NCI-H2196 treated with DMSO at 0.1 percent for 48 hours (cell line): Measurements from ENCODE around the gene KCNH1.

Source experiments
- DNase-seq: peaks from one replicate; lab custom pipeline; 2025; ENCODE audit not compliant: unreplicated experiment; lab: John Stamatoyannopoulos, UW

Gene KCNH1

DNA sequence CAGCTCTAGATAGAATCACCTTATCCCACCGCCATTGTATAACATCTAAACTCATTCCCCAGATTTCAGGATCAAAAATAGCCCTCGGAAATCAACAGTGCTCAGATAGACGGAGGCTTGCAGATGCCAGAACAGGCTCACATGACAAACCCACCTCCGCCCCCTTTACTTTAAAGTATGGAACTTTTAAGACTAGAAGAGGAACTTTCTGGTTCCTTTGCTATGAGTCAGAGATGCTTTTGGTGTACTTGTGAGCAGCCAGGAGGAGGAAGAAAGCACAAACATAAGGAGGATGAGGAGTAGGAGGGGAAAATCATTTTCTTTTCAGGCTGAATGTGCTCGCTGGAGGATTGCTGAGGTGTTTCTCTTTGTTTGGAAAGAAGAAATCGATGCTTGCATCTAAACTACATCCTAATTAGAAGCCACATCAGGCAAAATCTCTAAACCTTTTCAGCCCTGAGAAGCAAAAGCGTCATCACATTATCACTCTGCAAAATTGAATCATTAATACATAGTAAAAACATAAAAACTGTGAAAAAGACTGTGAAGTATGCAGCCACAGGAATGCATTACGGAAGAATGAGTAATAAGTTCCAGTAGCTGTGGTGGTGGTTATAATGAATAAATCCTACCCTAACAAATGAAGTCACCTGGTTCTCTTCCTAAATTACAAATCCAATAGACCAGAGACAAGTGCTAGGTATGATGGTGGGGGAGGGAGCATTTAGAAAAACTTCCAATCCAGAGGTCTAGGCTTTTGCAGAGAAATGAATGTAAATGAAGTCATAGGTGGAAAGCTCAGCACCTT lies 251.3 kb downstream of the KCNH1 start:
- no peak for DNase-seq

DNA sequence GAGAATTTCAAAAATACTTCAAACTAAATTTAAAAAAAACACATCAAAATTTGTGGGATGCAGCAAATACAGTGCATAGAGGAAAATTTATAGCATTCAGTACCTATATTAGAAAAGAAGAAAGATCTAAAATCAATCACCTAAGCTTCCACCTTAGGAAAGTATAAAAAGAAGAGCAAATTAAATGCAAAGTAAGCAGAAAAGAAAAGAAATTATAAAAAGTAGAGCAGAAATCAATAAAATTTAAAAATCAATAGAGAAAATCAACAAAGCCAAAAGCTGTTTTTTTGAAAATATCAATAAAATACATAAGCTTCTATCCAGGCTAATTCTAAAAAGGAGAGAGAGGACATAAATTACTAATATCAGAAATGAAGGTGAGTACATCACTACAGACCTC lies 255.4 kb downstream of the KCNH1 start:
- no peak for DNase-seq

- no peak for DNase-seq
Observed at GRCh38 chr1:210876275-210876674, 257.7 kb downstream of the KCNH1 start.

GRCh38 chr1:210866532-210866931 lies 267.4 kb downstream of the KCNH1 start:
- no peak for DNase-seq

- no peak for DNase-seq
Observed at GRCh38 chr1:210857705-210858104, 276.2 kb downstream of the KCNH1 start.

DNA sequence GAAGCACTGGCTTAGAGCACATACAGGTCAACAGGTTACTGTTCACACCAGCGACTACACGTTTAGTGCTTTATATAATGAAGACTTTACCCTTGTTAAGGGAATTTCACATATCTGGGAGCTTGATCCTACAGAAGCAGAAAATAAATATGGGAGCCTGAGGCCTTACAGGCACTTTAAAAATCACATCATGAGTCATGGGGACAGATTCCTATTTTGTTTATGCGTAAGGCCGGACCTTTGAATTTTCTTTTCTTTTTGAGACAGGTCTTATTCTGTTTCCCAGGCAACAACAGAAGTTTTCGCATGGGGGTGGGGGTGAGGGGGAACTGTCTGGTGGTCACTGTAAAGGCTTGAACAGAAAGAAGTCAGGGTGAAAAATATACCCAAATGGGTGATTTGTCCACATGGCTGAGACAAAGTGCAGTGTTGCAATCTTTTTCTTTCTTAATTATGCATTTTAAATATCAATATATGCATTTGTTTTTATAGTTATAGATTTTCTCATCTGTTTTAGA lies 276.7 kb downstream of the KCNH1 start:
- no peak for DNase-seq

- DNase-seq = no peak
Observed at GRCh38 chr1:210855440-210855839, 278.5 kb downstream of the KCNH1 start.

GRCh38 chr1:210853276-210853675 lies 280.7 kb downstream of the KCNH1 start:
- no peak for DNase-seq

- DNase-seq = no peak
Observed at GRCh38 chr1:210850556-210850955, 283.4 kb downstream of the KCNH1 start.

DNA sequence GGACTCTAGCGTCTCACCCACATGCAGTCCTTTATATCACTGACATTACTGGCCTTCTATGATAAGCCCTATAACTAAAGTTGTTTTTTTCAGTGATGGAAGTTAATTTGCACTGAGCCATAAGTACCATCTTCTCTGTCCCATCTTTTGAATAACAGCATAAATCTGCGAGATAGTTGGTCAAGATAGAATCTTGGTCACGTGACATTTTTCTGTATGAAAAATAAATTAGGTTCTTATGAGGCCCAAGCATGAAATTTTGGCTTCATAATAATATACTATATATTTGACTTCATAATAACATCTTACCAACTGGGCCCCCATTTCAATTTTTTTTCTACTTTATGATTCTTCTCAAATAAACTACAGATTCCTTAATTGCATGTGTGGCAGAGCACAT lies 285.5 kb downstream of the KCNH1 start:
- DNase-seq = no peak

DNA sequence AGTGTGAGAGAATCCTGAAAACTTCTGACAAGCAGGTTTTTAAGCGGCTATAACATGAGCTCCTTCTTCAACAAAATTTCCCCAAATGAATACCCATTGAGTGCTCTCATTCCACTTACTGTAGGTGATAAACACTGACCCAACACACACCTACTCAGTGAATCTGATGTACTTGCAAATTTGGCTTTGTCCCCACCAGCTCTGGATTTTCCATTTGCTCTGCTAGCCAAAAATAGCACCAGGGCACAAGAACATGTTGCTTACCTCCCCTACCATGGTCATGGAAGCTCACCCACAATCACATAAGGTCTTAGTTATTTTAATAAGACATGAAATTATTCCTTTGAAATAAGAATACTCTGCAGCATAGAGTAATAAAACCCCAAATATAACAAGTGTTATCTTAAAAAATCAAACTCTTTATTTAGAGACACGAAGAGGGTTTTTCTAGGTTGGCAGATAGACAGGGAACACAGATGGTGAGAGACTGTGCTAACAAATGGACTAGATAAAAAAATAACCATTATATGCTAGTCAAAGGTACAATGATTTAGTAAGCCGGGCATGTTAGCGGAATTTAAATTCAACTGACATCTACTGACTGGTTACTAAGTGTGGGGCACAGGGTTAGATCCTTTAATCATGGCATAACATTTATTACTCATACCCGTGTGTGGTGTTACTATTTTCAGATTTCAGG lies 291.9 kb downstream of the KCNH1 start:
- DNase-seq = no peak

DNA sequence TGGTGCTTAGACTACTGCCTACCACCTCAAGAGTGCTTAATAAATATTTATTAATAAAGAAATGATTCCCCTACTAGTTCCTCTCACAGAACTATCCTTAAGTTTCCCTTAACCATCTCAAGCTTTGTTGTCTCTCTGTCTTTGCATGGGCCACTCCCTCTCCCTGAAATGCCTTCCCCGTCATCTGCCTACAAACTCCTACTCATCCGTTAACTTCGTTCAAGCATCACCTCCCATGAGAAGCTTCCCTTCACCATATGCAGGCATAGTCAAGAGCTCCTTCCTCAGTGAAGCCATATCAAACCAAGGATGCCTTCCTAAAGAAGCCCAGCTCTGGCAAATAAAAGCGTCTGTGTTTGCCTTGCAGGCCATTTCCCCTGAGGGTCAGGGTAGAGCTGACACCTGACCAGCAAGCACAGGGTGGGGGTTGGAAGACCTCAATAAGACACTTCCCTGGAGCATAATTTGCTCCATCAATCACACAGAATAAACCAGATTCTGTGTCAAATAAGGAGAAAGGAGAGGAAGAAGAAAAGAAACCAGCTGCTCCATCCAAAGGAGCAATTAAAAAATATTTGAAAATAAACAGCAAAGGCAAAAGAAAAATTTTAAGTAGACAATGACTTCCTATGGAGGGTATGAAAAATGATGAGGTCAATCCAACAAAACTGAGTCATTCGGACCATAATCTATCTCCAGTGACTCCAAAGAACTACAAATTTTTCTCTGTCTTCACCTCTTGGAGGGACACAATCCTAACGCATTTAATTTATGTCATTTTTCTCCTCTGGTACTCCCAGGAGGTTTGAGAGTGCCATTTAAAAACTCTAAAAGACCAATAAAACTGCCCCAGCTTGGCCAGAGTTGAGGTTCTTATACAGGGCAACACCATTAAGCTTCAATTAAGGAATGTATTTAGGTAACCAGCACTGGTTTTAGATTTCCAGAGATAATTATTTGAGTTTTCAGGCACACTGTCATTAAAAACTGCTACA lies 303.6 kb downstream of the KCNH1 start:
- no peak for DNase-seq

DNA sequence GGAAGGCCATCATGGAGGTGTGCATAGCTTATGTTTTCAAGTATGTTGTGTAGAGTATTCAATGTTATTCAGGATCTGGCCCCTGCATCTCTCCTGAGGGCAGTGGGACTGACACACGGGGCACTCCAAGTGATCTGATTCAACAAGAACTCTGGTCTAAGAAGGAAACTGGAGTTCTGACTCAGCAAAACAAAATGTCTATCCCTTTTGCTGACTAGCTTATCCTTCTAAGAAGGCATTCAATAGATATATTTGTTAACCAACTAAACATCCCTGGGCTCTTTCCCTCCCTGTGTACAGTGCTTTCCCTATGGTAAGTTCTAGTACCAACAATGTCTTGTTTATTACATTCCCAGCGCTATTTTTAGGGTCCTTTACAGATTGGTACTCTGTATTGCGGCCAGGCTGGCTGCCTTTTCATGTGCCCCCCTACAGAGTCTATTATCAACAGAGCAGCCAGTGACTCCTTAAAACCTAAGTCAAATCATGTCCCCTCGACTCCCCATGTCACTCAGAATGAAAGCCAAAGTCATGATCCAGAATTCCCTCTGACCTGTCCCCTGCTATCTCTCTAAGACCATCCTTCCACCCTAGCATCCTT lies 304.9 kb downstream of the KCNH1 start:
- no peak for DNase-seq

DNA sequence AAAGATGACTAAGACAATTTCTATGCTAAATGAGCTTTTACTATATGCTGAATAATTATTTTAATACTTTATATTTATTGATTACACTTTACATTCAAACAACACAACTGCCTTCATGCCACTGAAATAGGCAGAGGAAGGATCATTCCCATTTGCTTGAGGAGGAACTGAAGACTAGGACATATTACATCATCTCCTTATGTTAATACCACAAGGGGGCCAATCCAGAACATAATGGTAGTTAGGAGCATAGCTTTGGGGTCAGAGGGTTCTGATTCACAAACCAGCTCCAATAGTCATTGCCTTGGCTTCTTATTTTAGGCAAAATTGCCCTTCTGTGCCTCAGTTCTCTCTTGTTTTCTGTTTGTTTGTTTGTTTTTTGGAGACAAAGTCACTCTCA lies 306.5 kb downstream of the KCNH1 start:
- no peak for DNase-seq

- DNase-seq = no peak
Observed at GRCh38 chr1:210826686-210827085, 307.3 kb downstream of the KCNH1 start.

- DNase-seq = no peak
Observed at GRCh38 chr1:210822932-210823331, 311.0 kb downstream of the KCNH1 start.

GRCh38 chr1:210822241-210822640 lies 311.7 kb downstream of the KCNH1 start:
- DNase-seq = no peak

DNA sequence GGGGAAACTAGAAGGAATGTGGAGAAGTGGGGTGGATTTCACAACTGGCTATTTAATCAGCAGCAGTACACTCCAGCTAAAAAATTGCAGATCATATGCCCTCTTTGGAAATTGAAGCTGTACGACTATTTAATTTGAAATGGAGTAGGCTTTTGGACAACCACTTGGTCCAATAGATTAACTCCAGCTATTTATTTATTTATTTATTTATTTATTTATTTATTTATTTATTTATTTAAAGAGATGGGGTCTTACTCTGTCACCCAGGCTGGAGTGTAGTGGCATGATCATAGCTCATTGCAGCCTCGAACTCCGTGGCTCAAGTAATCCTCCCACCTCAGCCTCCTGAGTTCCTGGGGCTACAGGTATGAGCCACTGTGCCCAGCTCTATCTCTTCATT lies 312.3 kb downstream of the KCNH1 start:
- no peak for DNase-seq

GRCh38 chr1:210819266-210819665 lies 314.7 kb downstream of the KCNH1 start:
- no peak for DNase-seq

- no peak for DNase-seq
Observed at GRCh38 chr1:210817385-210818275, 316.3 kb downstream of the KCNH1 start.
